ENCODE results near the gene RCAN1. TPM values are rescaled to one million over a fixed set of nuclear protein-coding genes. Genes with fewer than 3 reads are reported as not detected.

The RCAN1 gene
- total RNA-seq, 1 donor from 2014 or later: 22.1 TPM

DNA sequence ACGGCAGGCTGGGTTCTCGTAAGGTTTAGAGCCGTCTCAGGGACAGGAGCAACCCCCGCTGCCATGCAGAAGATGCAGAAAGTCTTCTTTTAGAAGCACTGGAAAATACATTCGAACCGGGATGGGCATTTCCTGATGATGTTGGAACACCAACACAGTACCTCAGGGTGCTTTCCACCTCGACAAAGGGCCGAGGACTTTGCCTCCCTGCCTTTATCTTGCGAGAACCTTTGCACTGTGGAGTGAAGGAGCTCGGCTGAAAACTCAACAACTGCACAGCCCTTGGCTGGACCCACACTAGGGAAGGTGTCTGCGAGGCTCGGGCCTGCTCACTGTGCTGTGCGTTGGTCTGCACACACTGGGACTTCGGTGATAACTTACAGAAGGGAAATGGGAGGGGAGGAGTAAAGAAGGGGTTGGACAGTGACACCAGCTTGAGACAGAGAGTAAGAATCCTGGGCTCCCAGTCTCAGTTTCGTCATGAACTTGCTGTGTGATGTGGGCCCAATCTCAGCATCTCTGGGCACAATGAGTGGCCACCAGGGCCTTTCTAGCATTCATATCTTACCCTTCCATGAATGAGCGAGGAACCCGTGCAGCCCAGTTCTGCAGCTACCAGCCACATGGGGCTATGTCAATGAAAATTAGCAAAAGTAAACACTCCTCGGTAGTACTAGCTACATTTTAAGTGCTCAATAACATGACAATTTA, 18.2 kb downstream of the RCAN1 start:
- TF ChIP-seq, protein P1, sequence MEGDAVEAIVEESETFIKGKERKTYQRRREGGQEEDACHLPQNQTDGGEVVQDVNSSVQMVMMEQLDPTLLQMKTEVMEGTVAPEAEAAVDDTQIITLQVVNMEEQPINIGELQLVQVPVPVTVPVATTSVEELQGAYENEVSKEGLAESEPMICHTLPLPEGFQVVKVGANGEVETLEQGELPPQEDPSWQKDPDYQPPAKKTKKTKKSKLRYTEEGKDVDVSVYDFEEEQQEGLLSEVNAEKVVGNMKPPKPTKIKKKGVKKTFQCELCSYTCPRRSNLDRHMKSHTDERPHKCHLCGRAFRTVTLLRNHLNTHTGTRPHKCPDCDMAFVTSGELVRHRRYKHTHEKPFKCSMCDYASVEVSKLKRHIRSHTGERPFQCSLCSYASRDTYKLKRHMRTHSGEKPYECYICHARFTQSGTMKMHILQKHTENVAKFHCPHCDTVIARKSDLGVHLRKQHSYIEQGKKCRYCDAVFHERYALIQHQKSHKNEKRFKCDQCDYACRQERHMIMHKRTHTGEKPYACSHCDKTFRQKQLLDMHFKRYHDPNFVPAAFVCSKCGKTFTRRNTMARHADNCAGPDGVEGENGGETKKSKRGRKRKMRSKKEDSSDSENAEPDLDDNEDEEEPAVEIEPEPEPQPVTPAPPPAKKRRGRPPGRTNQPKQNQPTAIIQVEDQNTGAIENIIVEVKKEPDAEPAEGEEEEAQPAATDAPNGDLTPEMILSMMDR (IDR thresholded peaks at IDR 0.05; ENCODE audit: insufficient read depth, low read length, severe bottlenecking): no peak
- FAIRE-seq (no peak), DNase-seq (ENCODE audit: low read depth) (no peak)
- Histone ChIP-seq H3K4me3 (ENCODE audit: low read depth, low read length) (no peak overlapping the region), H3K36me3 (ENCODE audit: control insufficient read depth, insufficient read depth, low read length) (no peaks in the 10 kb centered on the region), H3K27me3 (ENCODE audit: control insufficient read depth, insufficient read depth, low read length) (no peaks in the 10 kb centered on the region)

DNA sequence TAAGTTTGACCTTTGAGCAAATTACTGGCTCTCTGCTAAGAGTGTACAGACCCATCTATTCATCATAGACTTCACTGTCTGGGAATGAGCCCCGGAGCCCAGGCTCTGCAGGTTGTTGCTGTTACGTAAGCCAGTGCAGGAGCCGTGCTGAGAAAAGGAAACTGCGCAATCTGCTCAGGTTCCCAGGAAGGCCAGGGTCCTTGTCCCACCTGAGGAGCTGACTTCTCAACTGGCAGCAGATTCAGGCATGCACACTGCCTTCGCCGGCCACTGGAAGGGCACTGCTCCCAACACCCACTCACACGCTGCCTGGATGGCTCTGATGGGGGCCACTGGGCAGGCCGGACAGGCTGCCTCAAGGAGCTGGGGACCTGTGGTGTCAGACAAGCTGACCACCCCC, 19.5 kb downstream of the RCAN1 start:
- Histone ChIP-seq H3K27me3 (ENCODE audit: control insufficient read depth, insufficient read depth, low read length) (no peaks in the 10 kb centered on the region), H3K36me3 (ENCODE audit: control insufficient read depth, insufficient read depth, low read length) (no peaks in the 10 kb centered on the region), H3K4me3 (ENCODE audit: low read depth, low read length) (no peak overlapping the region)
- no peak for FAIRE-seq
- TF ChIP-seq, protein P1 (IDR thresholded peaks at IDR 0.05; ENCODE audit: insufficient read depth, low read length, severe bottlenecking): no peak
- DNase-seq (ENCODE audit: low read depth): no peak

DNA sequence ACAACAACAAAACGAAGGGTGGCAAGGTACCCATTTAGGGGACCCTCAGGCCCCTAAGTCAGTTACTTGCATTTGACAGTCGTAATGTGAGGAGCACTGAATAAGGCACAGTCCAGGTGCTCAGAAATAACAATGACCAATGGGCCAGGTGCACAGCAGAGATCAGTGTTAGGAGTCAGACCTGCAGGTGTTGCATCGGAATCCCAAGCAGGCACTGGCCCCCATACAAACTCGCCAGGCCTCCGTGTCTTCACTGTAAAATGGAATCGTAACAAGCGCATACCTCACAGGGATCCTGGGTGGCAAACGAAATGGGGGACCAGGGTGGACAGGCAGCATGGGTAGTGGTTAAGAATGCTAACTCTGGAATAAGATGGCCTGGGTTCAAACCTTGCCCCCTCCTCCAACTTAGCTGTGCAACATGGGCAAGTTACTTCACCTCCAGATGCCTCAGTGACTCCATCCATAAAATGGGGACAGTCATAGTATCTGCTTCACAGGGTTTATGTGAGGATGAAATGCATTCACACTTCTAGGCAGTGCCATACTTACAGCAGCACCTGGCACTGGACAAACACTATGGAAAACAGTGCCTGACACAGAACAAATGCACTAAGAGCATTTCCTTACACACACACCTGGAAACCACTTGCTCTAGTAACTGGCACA, 20.2 kb downstream of the RCAN1 start:
- Histone ChIP-seq H3K27me3 (ENCODE audit: control insufficient read depth, insufficient read depth, low read length) (no peaks in the 10 kb centered on the region), H3K4me3 (ENCODE audit: low read depth, low read length) (no peak overlapping the region), H3K36me3 (ENCODE audit: control insufficient read depth, insufficient read depth, low read length) (no peaks in the 10 kb centered on the region)
- DNase-seq (ENCODE audit: low read depth): no peak
- TF ChIP-seq, protein P1 (IDR thresholded peaks at IDR 0.05; ENCODE audit: insufficient read depth, low read length, severe bottlenecking): no peak
- FAIRE-seq: peak; percentile 72

DNA sequence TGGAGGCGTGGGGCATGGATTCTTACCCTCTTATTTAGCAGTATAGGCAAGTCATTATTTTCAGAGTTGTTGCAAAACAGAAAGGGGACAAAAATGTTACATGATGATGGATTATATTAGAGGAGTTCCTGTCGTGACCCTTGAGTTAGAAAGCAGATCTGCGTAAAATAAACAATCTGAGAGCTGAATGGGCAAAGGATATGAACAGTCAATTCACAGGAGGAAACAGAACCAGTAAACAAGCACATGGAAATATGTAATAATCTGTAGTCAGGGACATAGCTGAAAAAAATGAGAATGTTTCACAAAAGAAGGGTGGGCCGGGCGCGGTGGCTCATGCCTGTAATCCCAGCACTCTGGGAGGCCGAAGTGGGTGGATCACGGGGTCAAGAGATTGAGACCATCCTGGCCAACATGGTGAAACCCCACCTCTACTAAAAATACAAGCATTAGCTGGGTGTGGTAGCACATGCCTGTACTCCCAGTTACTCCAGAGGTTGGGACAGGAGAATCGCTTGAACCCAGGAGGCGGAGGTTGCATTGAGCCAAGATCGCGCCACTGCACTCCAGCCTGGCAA, 20.9 kb downstream of the RCAN1 start:
- DNase-seq (ENCODE audit: low read depth) (no peak), FAIRE-seq (no peak)
- Histone ChIP-seq H3K27me3 (ENCODE audit: control insufficient read depth, insufficient read depth, low read length) (no peaks in the 10 kb centered on the region), H3K4me3 (ENCODE audit: low read depth, low read length) (no peak overlapping the region), H3K36me3 (ENCODE audit: control insufficient read depth, insufficient read depth, low read length) (no peaks in the 10 kb centered on the region)
- TF ChIP-seq, protein P1 (IDR thresholded peaks at IDR 0.05; ENCODE audit: insufficient read depth, low read length, severe bottlenecking): no peak

DNA sequence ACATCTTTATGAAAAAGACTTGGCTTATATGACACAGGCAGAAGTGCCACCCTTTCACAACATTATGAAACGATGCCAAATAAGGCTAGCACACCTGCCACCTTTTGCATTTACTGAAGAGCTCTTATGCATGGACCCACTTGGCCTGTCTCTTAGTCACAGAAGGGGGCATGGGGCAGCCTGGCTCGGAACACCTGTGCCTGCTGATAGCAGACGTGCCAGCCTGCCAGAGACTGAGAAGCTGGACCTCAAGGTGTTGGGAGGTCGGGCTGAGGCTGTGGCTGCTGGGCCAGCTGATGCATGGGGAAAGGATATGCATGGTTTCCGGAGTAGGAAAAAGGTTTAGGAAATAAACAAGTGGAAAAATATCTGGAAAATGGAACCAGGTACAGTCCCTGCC, 21.5 kb downstream of the RCAN1 start:
- no peak for FAIRE-seq
- no peak overlapping the region for H3K4me3 ChIP-seq (ENCODE audit: low read depth, low read length)
- TF ChIP-seq, protein P1 (IDR thresholded peaks at IDR 0.05; ENCODE audit: insufficient read depth, low read length, severe bottlenecking): no peak
- DNase-seq (ENCODE audit: low read depth): no peak
- no peaks in the 10 kb centered on the region for H3K27me3 ChIP-seq (ENCODE audit: control insufficient read depth, insufficient read depth, low read length)
- H3K36me3 ChIP-seq (ENCODE audit: control insufficient read depth, insufficient read depth, low read length): no peaks in the 10 kb centered on the region
